Smooth muscle cell (in vitro differentiated cells): ENCODE measurements around the gene RALY. TPM values are rescaled to one million over a fixed set of nuclear protein-coding genes. Genes with fewer than 3 reads are reported as not detected.

ENCODE experiments used
- DNase-seq: peaks from one replicate; lab custom pipeline; 2025; ENCODE audit not compliant: unreplicated experiment; lab: John Stamatoyannopoulos, UW
- H2AFZ ChIP-seq: fragments of 200-600 bp; sonication (generic); 2 replicates; pipeline ENCODE4 v1.6.0; 2016; ENCODE audit warnings: antibody characterized with exemption, low read depth, mild to moderate bottlenecking
- H3F3A ChIP-seq: fragments of 200-600 bp; sonication (generic); 2 replicates; pipeline ENCODE4 v1.6.0; 2017; ENCODE audit warnings: antibody characterized with exemption, low read depth
- H3K27ac ChIP-seq: fragments of 200-600 bp; sonication (generic); 2 replicates; pipeline ENCODE4 v1.5.1; 2016; ENCODE audit warnings: low read depth, mild to moderate bottlenecking
- H3K27me3 ChIP-seq: fragments of 200-600 bp; sonication (generic); 2 replicates; pipeline ENCODE4 v1.6.1; 2016; ENCODE audit warnings: low read depth, mild to moderate bottlenecking
- H3K36me3 ChIP-seq: fragments of 200-600 bp; sonication (generic); 2 replicates; pipeline ENCODE4 v1.5.1; 2016; ENCODE audit warnings: low read depth
- H3K4me1 ChIP-seq: fragments of 200-600 bp; sonication (generic); 2 replicates; pipeline ENCODE4 v1.5.1; 2016; ENCODE audit warnings: low read depth
- H3K4me2 ChIP-seq: fragments of 200-600 bp; sonication (generic); 2 replicates; pipeline ENCODE4 v1.6.0; 2016; ENCODE audit warnings: mild to moderate bottlenecking
- H3K4me3 ChIP-seq: fragments of 200-600 bp; sonication (generic); 2 replicates; pipeline ENCODE4 v1.5.1; 2016; ENCODE audit warnings: mild to moderate bottlenecking
- H3K79me2 ChIP-seq: fragments of 200-600 bp; sonication (generic); 2 replicates; pipeline ENCODE4 v1.6.0; 2016; ENCODE audit warnings: low read depth, mild to moderate bottlenecking
- H3K9ac ChIP-seq: fragments of 200-600 bp; sonication (generic); 2 replicates; pipeline ENCODE4 v1.6.0; 2016; ENCODE audit warnings: low read depth
- H3K9me3 ChIP-seq: fragments of 200-600 bp; sonication (generic); replicated peaks from 2 replicates; pipeline ENCODE4 v1.5.1; 2016; ENCODE audit warnings: low read depth
- H4K20me1 ChIP-seq: fragments of 200-600 bp; sonication (generic); 2 replicates; pipeline ENCODE4 v1.6.0; 2016; ENCODE audit warnings: low read depth
- WGBS: methylation state at CpG from one replicate; pipeline ENCODE4 v1.1.7; 2016; ENCODE audit warnings: low lambda C conversion rate; 5-methylcytosine and 5-hydroxymethylcytosine counted together
- polyA plus RNA-seq: library from polyadenylated mRNA; unstranded; fragments of >200 nt; fragmentation: Nextera tagmentation; extraction: Ambion mirVana; gene quantifications from 2 replicates; pipeline ENCODE4 v1.2.1, GENCODE V29; 2016
- total RNA-seq: library from RNA; depleted of rRNA; stranded (reverse); fragments of >200 nt; gene quantifications from 2 replicates; pipeline ENCODE4 v1.2.3, GENCODE V29; 2014
- TF ChIP-seq, protein P1 (sequence below): fragments of 200-600 bp; sonication (generic); IDR thresholded peaks from 2 replicates; pipeline ENCODE4 v1.5.1; 2017; ENCODE audit warnings: borderline replicate concordance, mild to moderate bottlenecking, antibody characterized with exemption; ENCODE audit not compliant: insufficient read depth, poor library complexity, severe bottlenecking

Gene RALY
- total and polyA plus RNA-seq, 2 experiments from 2014 or later: 99.7 to 218 TPM

DNA sequence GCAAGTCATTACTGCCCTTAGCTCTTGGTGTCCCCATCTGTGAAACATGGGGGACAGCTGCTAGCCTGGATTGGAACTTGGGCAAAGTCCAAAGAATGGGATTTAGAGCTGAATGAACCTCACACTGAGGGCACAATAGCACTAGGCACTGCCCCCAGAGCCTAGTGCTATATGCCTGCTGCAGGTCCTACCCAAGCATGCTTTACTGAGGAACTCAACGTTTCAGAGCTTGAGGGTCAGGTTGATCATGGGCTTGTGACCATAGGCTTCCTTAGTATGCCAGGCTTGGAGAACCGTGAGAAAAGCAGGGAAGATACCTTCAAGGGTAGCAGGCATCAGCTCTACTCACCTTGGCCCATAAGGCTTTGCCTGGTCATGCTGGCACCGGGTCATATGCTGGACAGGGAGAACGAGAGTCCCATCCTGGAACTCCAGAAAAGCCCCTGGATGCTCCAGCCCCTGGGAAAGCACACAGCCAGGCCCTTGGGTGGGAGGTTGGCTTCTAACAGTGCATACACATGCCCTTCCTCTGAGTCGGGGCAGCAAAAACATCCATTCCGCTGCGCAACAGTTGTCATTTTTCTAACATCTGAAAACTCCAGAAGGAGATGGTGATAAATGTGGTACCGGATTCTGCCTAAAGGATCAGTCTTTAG, 88.6 kb downstream of the RALY start:
- H3K9me3 ChIP-seq: no peaks in the 10 kb centered on the region
- no peak overlapping the region for H3K9ac ChIP-seq
- no peak for DNase-seq
- H3K36me3 ChIP-seq: no peaks in the 10 kb centered on the region
- no peaks in the 10 kb centered on the region for H3K4me1 ChIP-seq
- TF ChIP-seq, protein P1, sequence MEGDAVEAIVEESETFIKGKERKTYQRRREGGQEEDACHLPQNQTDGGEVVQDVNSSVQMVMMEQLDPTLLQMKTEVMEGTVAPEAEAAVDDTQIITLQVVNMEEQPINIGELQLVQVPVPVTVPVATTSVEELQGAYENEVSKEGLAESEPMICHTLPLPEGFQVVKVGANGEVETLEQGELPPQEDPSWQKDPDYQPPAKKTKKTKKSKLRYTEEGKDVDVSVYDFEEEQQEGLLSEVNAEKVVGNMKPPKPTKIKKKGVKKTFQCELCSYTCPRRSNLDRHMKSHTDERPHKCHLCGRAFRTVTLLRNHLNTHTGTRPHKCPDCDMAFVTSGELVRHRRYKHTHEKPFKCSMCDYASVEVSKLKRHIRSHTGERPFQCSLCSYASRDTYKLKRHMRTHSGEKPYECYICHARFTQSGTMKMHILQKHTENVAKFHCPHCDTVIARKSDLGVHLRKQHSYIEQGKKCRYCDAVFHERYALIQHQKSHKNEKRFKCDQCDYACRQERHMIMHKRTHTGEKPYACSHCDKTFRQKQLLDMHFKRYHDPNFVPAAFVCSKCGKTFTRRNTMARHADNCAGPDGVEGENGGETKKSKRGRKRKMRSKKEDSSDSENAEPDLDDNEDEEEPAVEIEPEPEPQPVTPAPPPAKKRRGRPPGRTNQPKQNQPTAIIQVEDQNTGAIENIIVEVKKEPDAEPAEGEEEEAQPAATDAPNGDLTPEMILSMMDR: no peak
- 97% methylated on average over 8 of the region's 8 CpGs for WGBS
- H3K27me3 ChIP-seq: no peaks in the 10 kb centered on the region
- no peak overlapping the region for H3K4me2 ChIP-seq
- peaks cover 9% of the 10 kb centered on the region for H3K79me2 ChIP-seq
- H2AFZ ChIP-seq: no peak overlapping the region
- H3K4me3 ChIP-seq: no peak overlapping the region
- H3F3A ChIP-seq: peaks cover 15% of the 10 kb centered on the region
- H4K20me1 ChIP-seq: peaks cover 85% of the 10 kb centered on the region
- H3K27ac ChIP-seq: no peak overlapping the region

DNA sequence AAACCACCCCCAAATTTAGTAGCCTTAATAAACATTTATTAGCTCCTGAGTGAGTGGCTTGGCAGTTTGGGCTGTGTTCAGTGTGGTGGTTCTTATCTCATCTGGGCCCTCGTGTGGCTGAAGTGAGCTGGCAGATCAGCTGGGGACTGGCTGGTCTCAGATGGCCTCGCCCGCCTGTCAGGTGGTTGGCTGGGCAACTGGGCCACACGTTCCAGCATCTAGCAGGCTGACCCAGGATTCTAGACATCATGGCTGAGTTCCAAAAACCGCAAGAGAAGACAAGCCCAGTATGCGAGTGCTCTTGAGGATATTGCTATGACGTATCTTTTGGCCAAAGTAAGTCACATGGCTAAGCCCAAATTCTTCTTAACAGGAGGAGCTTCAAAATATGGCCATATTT, 89.4 kb downstream of the RALY start:
- H3F3A ChIP-seq: peaks cover 20% of the 10 kb centered on the region
- no peaks in the 10 kb centered on the region for H3K9me3 ChIP-seq
- H3K4me2 ChIP-seq: no peak overlapping the region
- H3K4me1 ChIP-seq: no peaks in the 10 kb centered on the region
- no peak for DNase-seq
- H3K79me2 ChIP-seq: peaks cover 9% of the 10 kb centered on the region
- TF ChIP-seq, protein P1: no peak
- H3K27ac ChIP-seq: no peak overlapping the region
- no peak overlapping the region for H3K9ac ChIP-seq
- H3K36me3 ChIP-seq: peaks cover 4% of the 10 kb centered on the region
- no peaks in the 10 kb centered on the region for H3K27me3 ChIP-seq
- H4K20me1 ChIP-seq: peaks cover 83% of the 10 kb centered on the region
- no peak overlapping the region for H2AFZ ChIP-seq
- 78% methylated on average over 7 of the region's 7 CpGs for WGBS
- H3K4me3 ChIP-seq: no peak overlapping the region

DNA sequence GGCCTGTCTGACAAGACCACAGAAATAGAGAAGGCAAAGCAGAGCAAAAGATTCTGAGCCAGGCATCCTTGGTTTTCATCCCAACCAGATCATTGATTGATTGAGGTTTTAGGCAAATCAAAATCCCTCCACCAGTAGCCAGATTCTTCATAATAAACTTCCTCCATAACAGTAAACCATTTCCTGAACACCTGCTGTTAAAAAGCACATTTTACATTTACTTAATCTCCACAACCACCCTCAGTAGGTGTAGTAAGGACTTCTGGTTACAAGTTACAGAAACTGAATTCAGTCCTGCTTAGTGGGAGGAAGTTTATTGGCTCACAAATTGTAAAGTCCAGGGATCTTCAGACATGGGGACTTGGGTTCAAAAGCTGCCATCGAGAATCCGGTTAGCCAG, 90.1 kb downstream of the RALY start:
- TF ChIP-seq, protein P1: no peak
- no peaks in the 10 kb centered on the region for H3K9me3 ChIP-seq
- no peaks in the 10 kb centered on the region for H3K4me1 ChIP-seq
- H3K9ac ChIP-seq: no peak overlapping the region
- peaks cover 4% of the 10 kb centered on the region for H3K36me3 ChIP-seq
- H4K20me1 ChIP-seq: peaks cover 83% of the 10 kb centered on the region
- H2AFZ ChIP-seq: no peak overlapping the region
- peaks cover 25% of the 10 kb centered on the region for H3F3A ChIP-seq
- whole genome bisulfite sequencing: 97% methylated on average over 2 of the region's 2 CpGs
- no peak for DNase-seq
- no peak overlapping the region for H3K4me3 ChIP-seq
- peaks cover 9% of the 10 kb centered on the region for H3K79me2 ChIP-seq
- H3K27ac ChIP-seq: no peak overlapping the region
- H3K27me3 ChIP-seq: no peaks in the 10 kb centered on the region
- H3K4me2 ChIP-seq: no peak overlapping the region

- no peak overlapping the region for H2AFZ ChIP-seq
- H3K27me3 ChIP-seq: no peaks in the 10 kb centered on the region
- H3F3A ChIP-seq: peaks cover 26% of the 10 kb centered on the region
- TF ChIP-seq, protein P1: no peak
- WGBS: 90% methylated on average over 9 of the region's 9 CpGs
- H3K4me2 ChIP-seq: no peak overlapping the region
- H3K9ac ChIP-seq: no peak overlapping the region
- H3K79me2 ChIP-seq: peaks cover 9% of the 10 kb centered on the region
- H4K20me1 ChIP-seq: peaks cover 83% of the 10 kb centered on the region
- H3K9me3 ChIP-seq: no peaks in the 10 kb centered on the region
- peaks cover 4% of the 10 kb centered on the region for H3K36me3 ChIP-seq
- DNase-seq: no peak
- no peaks in the 10 kb centered on the region for H3K4me1 ChIP-seq
- no peak overlapping the region for H3K4me3 ChIP-seq
- H3K27ac ChIP-seq: no peak overlapping the region
These were observed 90.7 kb downstream of the RALY start for GRCh38 chr20:34084227-34084923.
